ENCODE data around the gene GNAQ.

Gene GNAQ

DNA sequence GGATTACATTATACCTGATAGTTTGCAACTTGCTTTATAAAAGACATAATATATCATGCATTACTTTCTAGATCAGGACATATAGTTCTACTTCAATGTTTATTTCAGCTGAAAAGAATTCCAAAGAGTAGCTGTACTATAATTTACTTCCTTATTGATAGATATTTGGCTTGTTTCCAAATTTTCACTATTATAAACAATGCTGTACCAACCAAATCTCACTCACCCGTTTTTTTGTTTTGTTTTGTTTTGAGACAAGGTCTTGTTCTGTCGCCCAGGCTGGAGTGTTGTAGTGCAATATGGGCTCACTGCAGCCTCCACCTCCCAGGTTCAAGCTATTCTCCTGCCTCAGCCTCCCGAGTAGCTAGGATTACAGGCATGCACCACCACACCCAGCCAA lies 132.7 kb downstream of the GNAQ start:
- no peak for TF ChIP-seq ZFX (IDR thresholded peaks at IDR 0.05; ENCODE audit: borderline replicate concordance)
- TF ChIP-seq, protein P1, sequence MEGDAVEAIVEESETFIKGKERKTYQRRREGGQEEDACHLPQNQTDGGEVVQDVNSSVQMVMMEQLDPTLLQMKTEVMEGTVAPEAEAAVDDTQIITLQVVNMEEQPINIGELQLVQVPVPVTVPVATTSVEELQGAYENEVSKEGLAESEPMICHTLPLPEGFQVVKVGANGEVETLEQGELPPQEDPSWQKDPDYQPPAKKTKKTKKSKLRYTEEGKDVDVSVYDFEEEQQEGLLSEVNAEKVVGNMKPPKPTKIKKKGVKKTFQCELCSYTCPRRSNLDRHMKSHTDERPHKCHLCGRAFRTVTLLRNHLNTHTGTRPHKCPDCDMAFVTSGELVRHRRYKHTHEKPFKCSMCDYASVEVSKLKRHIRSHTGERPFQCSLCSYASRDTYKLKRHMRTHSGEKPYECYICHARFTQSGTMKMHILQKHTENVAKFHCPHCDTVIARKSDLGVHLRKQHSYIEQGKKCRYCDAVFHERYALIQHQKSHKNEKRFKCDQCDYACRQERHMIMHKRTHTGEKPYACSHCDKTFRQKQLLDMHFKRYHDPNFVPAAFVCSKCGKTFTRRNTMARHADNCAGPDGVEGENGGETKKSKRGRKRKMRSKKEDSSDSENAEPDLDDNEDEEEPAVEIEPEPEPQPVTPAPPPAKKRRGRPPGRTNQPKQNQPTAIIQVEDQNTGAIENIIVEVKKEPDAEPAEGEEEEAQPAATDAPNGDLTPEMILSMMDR (IDR thresholded peaks at IDR 0.05), result no peak
- H3K27ac ChIP-seq, result no peak overlapping the region

- no peak overlapping the region for H3K27ac ChIP-seq
- no peak for TF ChIP-seq ZFX (IDR thresholded peaks at IDR 0.05; ENCODE audit: borderline replicate concordance)
- TF ChIP-seq, protein P1 (IDR thresholded peaks at IDR 0.05), result no peak; the same call in none of the 2 replicates
Measured at GRCh38 chr9:77896938-77897667, 134.5 kb downstream of the GNAQ start.

- no peak for TF ChIP-seq ZFX (IDR thresholded peaks at IDR 0.05; ENCODE audit: borderline replicate concordance)
- TF ChIP-seq, protein P1 (IDR thresholded peaks at IDR 0.05), result no peak
- no peak overlapping the region for H3K27ac ChIP-seq
Measured at GRCh38 chr9:77896269-77896937, 135.2 kb downstream of the GNAQ start.

DNA sequence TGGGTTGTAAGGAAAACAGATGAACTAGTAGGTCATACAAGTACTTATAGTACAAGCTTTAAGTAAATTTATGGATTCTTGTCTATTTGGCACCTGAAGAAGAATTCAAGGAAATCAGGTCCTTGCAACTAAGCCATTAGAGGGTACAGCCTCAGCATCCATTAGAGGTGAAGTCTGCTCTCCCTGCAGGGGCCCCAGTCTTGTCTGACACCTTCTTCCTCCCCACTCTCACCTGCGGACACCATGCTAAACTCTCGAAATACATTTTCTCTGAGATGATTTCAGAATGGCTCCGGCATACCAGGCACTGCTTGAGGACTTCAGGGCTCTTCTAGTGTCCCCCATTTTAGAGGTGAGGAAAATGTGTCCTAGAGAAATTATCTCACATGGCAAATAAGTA lies 137.9 kb downstream of the GNAQ start:
- TF ChIP-seq, protein P1 (IDR thresholded peaks at IDR 0.05), result no peak
- TF ChIP-seq ZFX (IDR thresholded peaks at IDR 0.05; ENCODE audit: borderline replicate concordance), result no peak
- H3K27ac ChIP-seq, result no peak overlapping the region

- no peak for TF ChIP-seq ZFX (IDR thresholded peaks at IDR 0.05; ENCODE audit: borderline replicate concordance)
- TF ChIP-seq, protein P1 (IDR thresholded peaks at IDR 0.05), result no peak
- no peak overlapping the region for H3K27ac ChIP-seq
Measured at GRCh38 chr9:77892955-77893514, 138.6 kb downstream of the GNAQ start.

- TF ChIP-seq, protein P1 (IDR thresholded peaks at IDR 0.05), result no peak
- no peak for TF ChIP-seq ZFX (IDR thresholded peaks at IDR 0.05; ENCODE audit: borderline replicate concordance)
Measured at GRCh38 chr9:77892171-77892570, 139.4 kb downstream of the GNAQ start.

More at GRCh38 chr9:77892171-77892570, 139.4 kb downstream of the GNAQ start:
- H3K27ac ChIP-seq, result no peak overlapping the region

Data from 22Rv1 (cell line).